ENCODE results near the gene GPNMB. TPM values are rescaled to one million over a fixed set of nuclear protein-coding genes. Genes with fewer than 3 reads are reported as not detected.

GPNMB gene
- total RNA-seq, 1 experiment from 2014 or later = 0.04 TPM

DNA sequence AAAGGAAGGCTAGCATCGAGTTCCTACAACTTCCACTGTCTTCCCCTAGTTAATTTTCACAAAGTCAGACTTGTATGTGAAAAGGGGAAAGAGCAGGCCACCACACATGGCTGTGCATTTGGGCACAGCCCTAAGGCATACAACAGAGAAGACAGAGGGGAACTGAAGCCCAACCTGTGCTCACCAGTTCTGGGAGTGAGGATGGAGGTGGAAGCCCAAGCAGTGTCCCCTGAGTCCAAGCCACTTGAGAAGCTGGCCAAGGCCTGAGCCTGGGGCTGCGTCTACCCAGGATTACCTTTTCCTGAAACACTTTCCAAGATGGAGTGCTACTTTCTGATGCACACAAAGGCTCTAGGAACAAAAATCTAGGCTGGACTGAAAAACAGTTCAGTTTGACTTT is 20.3 kb downstream of the GPNMB start:
- CTCF ChIA-PET = no interaction called here
- TF ChIP-seq, protein P1, sequence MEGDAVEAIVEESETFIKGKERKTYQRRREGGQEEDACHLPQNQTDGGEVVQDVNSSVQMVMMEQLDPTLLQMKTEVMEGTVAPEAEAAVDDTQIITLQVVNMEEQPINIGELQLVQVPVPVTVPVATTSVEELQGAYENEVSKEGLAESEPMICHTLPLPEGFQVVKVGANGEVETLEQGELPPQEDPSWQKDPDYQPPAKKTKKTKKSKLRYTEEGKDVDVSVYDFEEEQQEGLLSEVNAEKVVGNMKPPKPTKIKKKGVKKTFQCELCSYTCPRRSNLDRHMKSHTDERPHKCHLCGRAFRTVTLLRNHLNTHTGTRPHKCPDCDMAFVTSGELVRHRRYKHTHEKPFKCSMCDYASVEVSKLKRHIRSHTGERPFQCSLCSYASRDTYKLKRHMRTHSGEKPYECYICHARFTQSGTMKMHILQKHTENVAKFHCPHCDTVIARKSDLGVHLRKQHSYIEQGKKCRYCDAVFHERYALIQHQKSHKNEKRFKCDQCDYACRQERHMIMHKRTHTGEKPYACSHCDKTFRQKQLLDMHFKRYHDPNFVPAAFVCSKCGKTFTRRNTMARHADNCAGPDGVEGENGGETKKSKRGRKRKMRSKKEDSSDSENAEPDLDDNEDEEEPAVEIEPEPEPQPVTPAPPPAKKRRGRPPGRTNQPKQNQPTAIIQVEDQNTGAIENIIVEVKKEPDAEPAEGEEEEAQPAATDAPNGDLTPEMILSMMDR (conservative IDR thresholded peaks at IDR 0.05; ENCODE audit: low read depth, low read length) = no peak
- TF ChIP-seq EZH2phosphoT487 (IDR thresholded peaks at IDR 0.05; ENCODE audit: borderline replicate concordance, low read length) = no peak
- no peak for TF ChIP-seq EZH2 (IDR thresholded peaks at IDR 0.05; ENCODE audit: low read length, unreplicated experiment)
- H4K20me1 ChIP-seq (ENCODE audit: low read length) = no peaks in the 10 kb centered on the region
- H3K27me3 ChIP-seq (ENCODE audit: low read length) = no peaks in the 10 kb centered on the region
- H3F3A ChIP-seq (ENCODE audit: low read length, unreplicated experiment) = no peaks in the 10 kb centered on the region
- no peaks in the 10 kb centered on the region for H3K9me2 ChIP-seq (replicated peaks; ENCODE audit: low read length)
- no peak overlapping the region for H3K9ac ChIP-seq (ENCODE audit: low read length)
- no peak for ATAC-seq
- no peaks in the 10 kb centered on the region for H3K4me1 ChIP-seq (ENCODE audit: insufficient read depth, low read length)
- H2AFZ ChIP-seq (ENCODE audit: low read length) = no peak overlapping the region
- H3K4me3 ChIP-seq (ENCODE audit: low read length) = no peak overlapping the region
- POLR2A ChIA-PET (ENCODE audit: unreplicated experiment) = no interaction called here
- H3K4me2 ChIP-seq (ENCODE audit: low read length) = no peak overlapping the region
- no peak overlapping the region for H3K27ac ChIP-seq (ENCODE audit: low read length)
- H3K79me2 ChIP-seq (ENCODE audit: low read length) = no peaks in the 10 kb centered on the region
- no peak for DNase-seq
- intact Hi-C loops (cut with micrococcal nuclease) = loop anchor here (10.0 kb wide), 1 partner anchor 182 kb away; no protein-coding TSS in a partner anchor
- no peaks in the 10 kb centered on the region for H3K9me3 ChIP-seq (ENCODE audit: low read length)
- BruUV-seq (replicated peaks) = no TSS peak
- H3K36me3 ChIP-seq (ENCODE audit: low read depth, low read length) = no peaks in the 10 kb centered on the region

DNA sequence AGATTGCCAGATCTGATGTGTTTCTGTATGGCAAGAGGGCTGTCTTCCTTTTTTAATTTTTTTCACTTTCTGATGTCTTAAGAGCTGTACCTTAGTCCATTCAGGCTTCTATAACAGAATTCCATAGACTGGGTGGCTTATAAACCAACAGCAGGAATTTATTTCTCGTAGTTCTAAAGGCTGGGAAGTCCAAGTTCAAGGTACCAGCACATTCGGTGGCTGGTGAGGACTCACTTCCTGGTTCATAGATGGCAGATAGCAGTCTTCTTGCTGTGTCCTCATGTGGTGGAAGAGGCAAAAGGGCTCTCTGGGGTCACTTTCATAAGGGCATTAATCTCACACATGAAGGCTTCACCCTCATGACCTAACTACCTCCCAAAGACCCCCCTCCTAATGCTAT is 20.8 kb downstream of the GPNMB start:
- H4K20me1 ChIP-seq (ENCODE audit: low read length) = no peaks in the 10 kb centered on the region
- H3K4me3 ChIP-seq (ENCODE audit: low read length) = no peak overlapping the region
- no peaks in the 10 kb centered on the region for H3K36me3 ChIP-seq (ENCODE audit: low read depth, low read length)
- no peaks in the 10 kb centered on the region for H3K79me2 ChIP-seq (ENCODE audit: low read length)
- no peaks in the 10 kb centered on the region for H3F3A ChIP-seq (ENCODE audit: low read length, unreplicated experiment)
- no peaks in the 10 kb centered on the region for H3K9me2 ChIP-seq (replicated peaks; ENCODE audit: low read length)
- H3K9me3 ChIP-seq (ENCODE audit: low read length) = no peaks in the 10 kb centered on the region
- no peak overlapping the region for H3K4me2 ChIP-seq (ENCODE audit: low read length)
- H2AFZ ChIP-seq (ENCODE audit: low read length) = no peak overlapping the region
- TF ChIP-seq, protein P1 (conservative IDR thresholded peaks at IDR 0.05; ENCODE audit: low read depth, low read length) = no peak
- no peak for TF ChIP-seq EZH2phosphoT487 (IDR thresholded peaks at IDR 0.05; ENCODE audit: borderline replicate concordance, low read length)
- no peak for TF ChIP-seq EZH2 (IDR thresholded peaks at IDR 0.05; ENCODE audit: low read length, unreplicated experiment)
- no peaks in the 10 kb centered on the region for H3K27me3 ChIP-seq (ENCODE audit: low read length)
- no peak for ATAC-seq
- ChIA-PET CTCF (no interaction called here), POLR2A (ENCODE audit: unreplicated experiment) (no interaction called here)
- no peak for DNase-seq
- intact Hi-C loops (cut with micrococcal nuclease) = loop anchor here (10.0 kb wide), 1 partner anchor 183 kb away; no protein-coding TSS in a partner anchor
- H3K27ac ChIP-seq (ENCODE audit: low read length) = no peak overlapping the region
- BruUV-seq (replicated peaks) = no TSS peak
- H3K9ac ChIP-seq (ENCODE audit: low read length) = no peak overlapping the region
- no peaks in the 10 kb centered on the region for H3K4me1 ChIP-seq (ENCODE audit: insufficient read depth, low read length)

DNA sequence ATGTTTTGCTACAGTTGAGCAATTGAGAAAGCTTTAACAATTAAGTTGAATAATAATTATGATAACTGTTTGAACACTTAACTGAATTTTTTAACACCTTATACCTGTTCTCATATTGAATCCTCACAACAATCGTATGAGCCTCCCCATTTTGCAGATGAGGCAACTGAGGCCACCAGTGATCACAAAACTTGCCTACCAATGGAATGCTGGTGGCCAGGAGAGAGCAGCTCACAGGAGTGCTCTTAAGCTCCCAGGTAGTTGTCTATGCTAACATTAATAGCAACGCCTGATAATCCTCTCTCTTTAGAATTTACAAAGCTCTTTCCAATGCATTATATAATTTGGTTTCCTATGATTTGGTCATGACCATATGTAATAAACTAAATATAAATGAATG is 21.6 kb downstream of the GPNMB start:
- Histone ChIP-seq H3K4me1 (ENCODE audit: insufficient read depth, low read length) (no peaks in the 10 kb centered on the region), H3K9me3 (ENCODE audit: low read length) (no peaks in the 10 kb centered on the region), H3K27me3 (ENCODE audit: low read length) (no peaks in the 10 kb centered on the region), H3F3A (ENCODE audit: low read length, unreplicated experiment) (no peaks in the 10 kb centered on the region), H4K20me1 (ENCODE audit: low read length) (no peaks in the 10 kb centered on the region), H3K4me3 (ENCODE audit: low read length) (no peak overlapping the region), H3K36me3 (ENCODE audit: low read depth, low read length) (no peaks in the 10 kb centered on the region), H3K9me2 (replicated peaks; ENCODE audit: low read length) (no peaks in the 10 kb centered on the region), H3K27ac (ENCODE audit: low read length) (no peak overlapping the region), H3K9ac (ENCODE audit: low read length) (no peak overlapping the region), H3K79me2 (ENCODE audit: low read length) (no peaks in the 10 kb centered on the region), H3K4me2 (ENCODE audit: low read length) (no peak overlapping the region), H2AFZ (ENCODE audit: low read length) (no peak overlapping the region)
- DNase-seq (no peak), ATAC-seq (no peak)
- no peak for TF ChIP-seq EZH2phosphoT487 (IDR thresholded peaks at IDR 0.05; ENCODE audit: borderline replicate concordance, low read length)
- TF ChIP-seq, protein P1 (conservative IDR thresholded peaks at IDR 0.05; ENCODE audit: low read depth, low read length) = no peak
- no peak for TF ChIP-seq EZH2 (IDR thresholded peaks at IDR 0.05; ENCODE audit: low read length, unreplicated experiment)
- ChIA-PET CTCF (no interaction called here), POLR2A (ENCODE audit: unreplicated experiment) (no interaction called here)
- BruUV-seq (replicated peaks) = no TSS peak
- intact Hi-C loops (cut with micrococcal nuclease) = loop anchor here (10.0 kb wide), 1 partner anchor 183 kb away; no protein-coding TSS in a partner anchor
